CD8-positive, alpha-beta memory T cell (primary cell): Measurements from ENCODE around the gene TBC1D2. TPM values are rescaled to one million over a fixed set of nuclear protein-coding genes. Genes with fewer than 3 reads are reported as not detected.
A peak's percentile ranks its signal among the peaks of the same experiment; 100 is the strongest.

ENCODE experiments used
- CTCF ChIA-PET: fragments of 350-600 bp; sonication (Branson Sonifier 250); formaldehyde crosslinking; loops from one replicate; lab custom pipeline; 2021; ENCODE audit warnings: antibody characterized with exemption; lab: Charles Lee
- POLR2A ChIA-PET: fragments of 350-600 bp; sonication (Branson Sonifier 250); formaldehyde crosslinking; loops from one replicate; lab custom pipeline; 2021; ENCODE audit warnings: antibody characterized with exemption; lab: Charles Lee
- DNase-seq, 5 donors: peaks; one replicate each; pipeline versions ENCODE4 v3.0.0 to v3.0.0-alpha.2; 2020 to 2022; ENCODE audit warnings: mixed read lengths in 1 of 5
- H3K27ac ChIP-seq: one replicate; pipeline ENCODE4 v1.7.0; 2013; ENCODE audit warnings: low read depth, mild to moderate bottlenecking, low read length, moderate library complexity
- H3K27me3 ChIP-seq: 2 replicates; pipeline ENCODE4 v1.7.0; 2013; ENCODE audit warnings: low read length, mild to moderate bottlenecking; ENCODE audit not compliant: insufficient read depth, poor library complexity, severe bottlenecking
- H3K36me3 ChIP-seq: 2 replicates; pipeline ENCODE4 v1.7.0; 2013; ENCODE audit warnings: mild to moderate bottlenecking, low read length, moderate library complexity; ENCODE audit not compliant: insufficient read depth
- H3K4me1 ChIP-seq: 2 replicates; pipeline ENCODE4 v1.7.0; 2013; ENCODE audit warnings: mild to moderate bottlenecking, low read length, moderate library complexity; ENCODE audit not compliant: insufficient read depth
- H3K4me3 ChIP-seq: 2 replicates; pipeline ENCODE4 v1.7.0; 2013; ENCODE audit warnings: mild to moderate bottlenecking, low read length
- H3K9me3 ChIP-seq: 2 replicates; pipeline ENCODE4 v1.7.0; 2013; ENCODE audit warnings: mild to moderate bottlenecking, low read length
- H3K27ac Mint-ChIP-seq, 8 donors: one replicate each; pipeline ENCODE4 v1.8.0; 2020 to 2021; ENCODE audit warnings: mixed read lengths in 8 of 8, mild to moderate bottlenecking in 6 of 8, inconsistent platforms in 3 of 8, moderate library complexity in 3 of 8
- H3K27me3 Mint-ChIP-seq, 2 donors: one replicate each; pipeline ENCODE4 v1.8.0; 2020 to 2021; ENCODE audit warnings: mixed read lengths in 2 of 2, mild to moderate bottlenecking in 1 of 2, moderate library complexity in 1 of 2
- H3K36me3 Mint-ChIP-seq, 3 donors: one replicate each; pipeline ENCODE4 v1.8.0; 2020 to 2021; ENCODE audit warnings: mixed read lengths in 3 of 3, inconsistent platforms in 1 of 3, mild to moderate bottlenecking in 1 of 3
- H3K4me1 Mint-ChIP-seq, 3 donors: one replicate each; pipeline ENCODE4 v1.8.0; 2020 to 2021; ENCODE audit warnings: mixed read lengths in 3 of 3, inconsistent platforms in 1 of 3, mild to moderate bottlenecking in 1 of 3
- H3K4me3 Mint-ChIP-seq, 7 donors: one replicate each; pipeline ENCODE4 v1.8.0; 2020 to 2021; ENCODE audit warnings: mixed read lengths in 7 of 7, mild to moderate bottlenecking in 6 of 7, moderate library complexity in 4 of 7, inconsistent platforms in 2 of 7
- H3K9me3 Mint-ChIP-seq, 5 donors: one replicate each; pipeline ENCODE4 v1.8.0; 2020 to 2022; ENCODE audit warnings: mixed read lengths in 5 of 5, mild to moderate bottlenecking in 3 of 5, moderate library complexity in 2 of 5, inconsistent platforms in 1 of 5
- polyA plus RNA-seq: library from polyadenylated mRNA; unstranded; fragments of 300-500 nt; fragmentation: Illumina TruSeq; gene quantifications from one replicate; pipeline ENCODE4 v1.2.3, GENCODE V29; 2021
- total RNA-seq, 2 experiments: library from RNA; stranded (reverse); gene quantifications; one replicate each; pipeline ENCODE4 v1.2.3, GENCODE V29; 2021

Gene TBC1D2
- total and polyA plus RNA-seq, 3 experiments from 2014 or later, result 3.3 to 5.6 (median 4.8) TPM

GRCh38 chr9:98209530-98209929 lies 45.9 kb downstream of the TBC1D2 start:
- no peak overlapping the region for H3K4me3 Mint-ChIP-seq
- DNase-seq, result peak in 1 of 5 donors; percentile 35
- H3K27me3 ChIP-seq, result no peaks in the 10 kb centered on the region
- no peaks in the 10 kb centered on the region for H3K9me3 ChIP-seq
- H3K4me1 ChIP-seq, result no peaks in the 10 kb centered on the region
- H3K27me3 Mint-ChIP-seq, result no peaks in the 10 kb centered on the region
- H3K36me3 ChIP-seq, result no peaks in the 10 kb centered on the region
- POLR2A ChIA-PET, result no interaction called here
- CTCF ChIA-PET, result interaction anchor here (0.6 kb wide), 1 partner anchor 261 kb away, joined by 4 read pairs; no protein-coding TSS in a partner anchor
- peaks cover 4 to 5% (median 5%) of the 10 kb centered on the region in 3 donors for H3K4me1 Mint-ChIP-seq
- H3K27ac Mint-ChIP-seq, result peak overlapping the region in 2 of 8 donors; percentile 43 to 66
- no peak overlapping the region for H3K4me3 ChIP-seq
- no peaks in the 10 kb centered on the region for H3K9me3 Mint-ChIP-seq
- H3K36me3 Mint-ChIP-seq, result peaks cover 0 to 37% (median 6%) of the 10 kb centered on the region in 3 donors
- no peak overlapping the region for H3K27ac ChIP-seq

- no peaks in the 10 kb centered on the region for H3K27me3 ChIP-seq
- H3K4me1 Mint-ChIP-seq, result peaks cover 4 to 5% (median 5%) of the 10 kb centered on the region in 3 donors
- CTCF ChIA-PET, result interaction anchor here (0.6 kb wide), 1 partner anchor 475 kb away, joined by 4 read pairs; no protein-coding TSS in a partner anchor
- H3K4me3 Mint-ChIP-seq, result no peak overlapping the region
- POLR2A ChIA-PET, result no interaction called here
- no peak overlapping the region for H3K27ac Mint-ChIP-seq
- H3K4me1 ChIP-seq, result no peaks in the 10 kb centered on the region
- H3K4me3 ChIP-seq, result no peak overlapping the region
- H3K9me3 Mint-ChIP-seq, result no peaks in the 10 kb centered on the region
- H3K36me3 Mint-ChIP-seq, result peaks cover 0 to 34% (median 6%) of the 10 kb centered on the region in 3 donors
- DNase-seq, result peak in 1 of 5 donors; percentile 40
- no peaks in the 10 kb centered on the region for H3K27me3 Mint-ChIP-seq
- H3K9me3 ChIP-seq, result no peaks in the 10 kb centered on the region
- no peaks in the 10 kb centered on the region for H3K36me3 ChIP-seq
- H3K27ac ChIP-seq, result no peak overlapping the region
Measured at GRCh38 chr9:98208635-98209034, 46.8 kb downstream of the TBC1D2 start.

DNA sequence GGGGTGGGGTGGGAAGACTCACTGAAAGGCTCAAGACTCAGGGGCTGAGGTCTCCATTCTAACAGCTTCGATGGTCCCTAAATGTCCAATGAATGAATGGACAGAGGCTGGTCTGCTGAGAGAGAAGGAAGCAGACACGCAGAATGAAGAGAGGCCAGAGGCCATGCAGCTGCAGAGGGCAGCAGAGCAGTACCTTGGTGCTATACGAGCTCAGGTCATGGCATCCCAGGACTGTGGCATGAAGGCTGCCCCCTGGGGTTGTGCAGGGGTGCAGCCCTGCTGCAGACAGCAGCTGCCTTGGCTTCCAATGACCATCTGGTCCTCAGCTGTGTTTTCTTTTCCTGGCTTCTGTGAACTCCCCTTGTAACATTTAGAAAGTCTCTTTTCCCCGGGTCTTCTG lies 47.8 kb downstream of the TBC1D2 start:
- no peaks in the 10 kb centered on the region for H3K36me3 ChIP-seq
- DNase-seq, result peak in 1 of 5 donors; percentile 9
- H3K4me3 ChIP-seq, result no peak overlapping the region
- H3K9me3 Mint-ChIP-seq, result no peaks in the 10 kb centered on the region
- no peak overlapping the region for H3K27ac ChIP-seq
- H3K4me1 Mint-ChIP-seq, result peaks cover 4 to 5% (median 5%) of the 10 kb centered on the region in 3 donors
- ChIA-PET CTCF (interaction anchor here (1.6 to 2.0 kb wide), 2 partner anchors 57 to 89 kb away, joined by 4 to 5 read pairs; no protein-coding TSS in a partner anchor), POLR2A (no interaction called here)
- H3K27ac Mint-ChIP-seq, result peak overlapping the region in 1 of 8 donors; percentile 35
- H3K27me3 Mint-ChIP-seq, result no peaks in the 10 kb centered on the region
- no peaks in the 10 kb centered on the region for H3K4me1 ChIP-seq
- peaks cover 0 to 26% (median 2%) of the 10 kb centered on the region in 3 donors for H3K36me3 Mint-ChIP-seq
- no peaks in the 10 kb centered on the region for H3K9me3 ChIP-seq
- no peak overlapping the region for H3K4me3 Mint-ChIP-seq
- H3K27me3 ChIP-seq, result no peaks in the 10 kb centered on the region

DNA sequence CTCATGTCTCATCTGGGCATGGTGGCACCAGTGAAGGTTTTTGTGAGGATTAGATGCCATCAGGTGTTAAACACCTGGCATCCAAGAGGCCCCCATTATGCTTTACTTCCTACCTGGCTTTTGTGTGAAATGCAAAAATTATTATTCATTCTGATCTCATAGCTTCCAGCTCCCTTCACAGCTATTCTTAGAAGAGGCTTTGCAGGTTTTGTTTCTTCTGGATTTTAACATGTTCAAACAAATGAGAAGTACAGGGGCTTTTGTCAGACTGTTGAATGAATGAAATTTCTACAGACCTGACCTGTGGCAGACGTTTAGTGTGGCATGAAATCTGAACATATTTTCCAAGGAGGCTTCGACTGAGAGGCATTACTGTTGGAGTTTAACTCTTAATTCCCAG lies 48.7 kb downstream of the TBC1D2 start:
- Histone ChIP-seq H3K27ac (no peak overlapping the region), H3K27me3 (no peaks in the 10 kb centered on the region), H3K36me3 (no peaks in the 10 kb centered on the region), H3K4me1 (no peaks in the 10 kb centered on the region), H3K9me3 (no peaks in the 10 kb centered on the region), H3K4me3 (no peak overlapping the region)
- H3K4me3 Mint-ChIP-seq, result no peak overlapping the region
- peak overlapping the region in 2 of 8 donors; percentile 26 to 72 for H3K27ac Mint-ChIP-seq
- POLR2A ChIA-PET, result no interaction called here
- no peaks in the 10 kb centered on the region for H3K9me3 Mint-ChIP-seq
- no peaks in the 10 kb centered on the region for H3K27me3 Mint-ChIP-seq
- no peak for DNase-seq
- peaks cover 0 to 23% (median 2%) of the 10 kb centered on the region in 3 donors for H3K36me3 Mint-ChIP-seq
- CTCF ChIA-PET, result interaction anchor here (1.6 to 2.0 kb wide), 2 partner anchors 57 to 89 kb away, joined by 4 to 5 read pairs; no protein-coding TSS in a partner anchor
- peaks cover 4 to 5% (median 5%) of the 10 kb centered on the region in 3 donors for H3K4me1 Mint-ChIP-seq

GRCh38 chr9:98204692-98205091 lies 50.8 kb downstream of the TBC1D2 start:
- Mint-ChIP-seq H3K36me3 (peaks cover 0 to 14% (median 0%) of the 10 kb centered on the region in 3 donors), H3K4me3 (no peak overlapping the region), H3K4me1 (peaks cover 4 to 5% (median 5%) of the 10 kb centered on the region in 3 donors), H3K9me3 (no peaks in the 10 kb centered on the region), H3K27ac (peak overlapping the region in 1 of 8 donors; percentile 60), H3K27me3 (no peaks in the 10 kb centered on the region)
- Histone ChIP-seq H3K4me3 (no peak overlapping the region), H3K4me1 (no peaks in the 10 kb centered on the region), H3K9me3 (no peaks in the 10 kb centered on the region), H3K27me3 (no peaks in the 10 kb centered on the region), H3K27ac (no peak overlapping the region), H3K36me3 (no peaks in the 10 kb centered on the region)
- no peak for DNase-seq
- ChIA-PET CTCF (interaction anchor here (0.7 to 1.9 kb wide), 11 partner anchors 8 to 153 kb away, joined by 3 to 8 read pairs (median 4); no protein-coding TSS in a partner anchor), POLR2A (interaction anchor here (0.5 to 1.1 kb wide), 2 partner anchors 33 to 103 kb away, joined by 3 to 5 read pairs; no protein-coding TSS in a partner anchor)

DNA sequence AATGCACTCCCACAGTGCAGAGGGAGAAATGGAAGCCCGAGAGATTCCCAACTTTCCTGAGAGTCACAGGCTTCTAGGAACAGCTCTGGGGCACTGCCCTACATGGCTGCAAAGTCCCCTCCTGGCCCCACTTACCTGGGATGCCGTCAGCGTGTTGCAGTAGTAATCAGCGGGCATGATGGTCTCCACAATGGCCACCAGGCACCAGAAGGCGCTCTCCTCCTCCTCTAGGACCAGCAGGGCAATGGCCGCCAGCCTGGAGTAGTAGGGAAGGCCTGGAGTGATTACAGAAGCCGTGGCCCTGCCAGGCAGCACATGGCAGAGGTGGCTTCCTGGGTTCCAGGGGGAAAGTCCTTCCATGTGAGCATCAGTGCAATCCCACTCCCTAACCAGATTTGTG lies 52.3 kb downstream of the TBC1D2 start:
- Mint-ChIP-seq H3K9me3 (no peaks in the 10 kb centered on the region), H3K4me3 (no peak overlapping the region), H3K27ac (no peak overlapping the region), H3K36me3 (peaks cover 0 to 7% (median 0%) of the 10 kb centered on the region in 3 donors), H3K4me1 (peaks cover 4 to 5% (median 5%) of the 10 kb centered on the region in 3 donors), H3K27me3 (no peaks in the 10 kb centered on the region)
- no peak for DNase-seq
- ChIA-PET POLR2A (no interaction called here), CTCF (interaction anchor here (1.6 to 1.9 kb wide), 2 partner anchors 12 to 60 kb away, joined by 4 to 5 read pairs; no protein-coding TSS in a partner anchor)
- Histone ChIP-seq H3K4me3 (no peak overlapping the region), H3K36me3 (no peaks in the 10 kb centered on the region), H3K27ac (no peak overlapping the region), H3K27me3 (no peaks in the 10 kb centered on the region), H3K4me1 (no peaks in the 10 kb centered on the region), H3K9me3 (no peaks in the 10 kb centered on the region)

- Histone ChIP-seq H3K4me3 (no peak overlapping the region), H3K4me1 (no peaks in the 10 kb centered on the region), H3K9me3 (no peaks in the 10 kb centered on the region), H3K27me3 (no peaks in the 10 kb centered on the region), H3K36me3 (no peaks in the 10 kb centered on the region), H3K27ac (no peak overlapping the region)
- no peak overlapping the region for H3K4me3 Mint-ChIP-seq
- ChIA-PET CTCF (no interaction called here), POLR2A (no interaction called here)
- no peaks in the 10 kb centered on the region for H3K9me3 Mint-ChIP-seq
- H3K27ac Mint-ChIP-seq, result peak overlapping the region in 1 of 8 donors; percentile 84
- no peak for DNase-seq
- peaks cover 0 to 3% (median 0%) of the 10 kb centered on the region in 3 donors for H3K36me3 Mint-ChIP-seq
- H3K4me1 Mint-ChIP-seq, result peaks cover 4 to 5% (median 5%) of the 10 kb centered on the region in 3 donors
- H3K27me3 Mint-ChIP-seq, result no peaks in the 10 kb centered on the region
Measured at GRCh38 chr9:98202252-98202651, 53.2 kb downstream of the TBC1D2 start.

DNA sequence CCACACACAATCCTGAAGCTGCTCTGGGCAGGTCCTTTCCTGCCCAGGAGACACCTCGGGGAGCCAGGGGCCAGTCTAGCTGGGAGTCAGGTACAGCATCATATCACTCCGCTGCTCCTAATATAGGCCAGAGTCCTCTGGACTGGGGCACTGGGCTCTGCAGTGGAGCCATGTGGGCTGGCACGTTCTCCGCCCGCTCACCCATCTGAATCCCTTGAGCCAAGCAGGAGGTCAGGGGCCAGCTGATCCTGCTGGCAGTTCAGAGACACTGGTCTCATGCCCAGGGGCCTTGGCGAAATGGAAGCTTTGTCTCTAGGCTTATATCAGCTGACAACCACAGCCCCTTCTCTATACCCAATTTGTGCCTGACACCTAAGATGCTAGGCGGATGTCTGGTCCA lies 53.7 kb downstream of the TBC1D2 start:
- Histone ChIP-seq H3K36me3 (no peaks in the 10 kb centered on the region), H3K4me1 (no peaks in the 10 kb centered on the region), H3K9me3 (no peaks in the 10 kb centered on the region), H3K4me3 (no peak overlapping the region), H3K27ac (no peak overlapping the region), H3K27me3 (no peaks in the 10 kb centered on the region)
- H3K36me3 Mint-ChIP-seq, result peaks cover 0 to 3% (median 0%) of the 10 kb centered on the region in 3 donors
- POLR2A ChIA-PET, result no interaction called here
- no peak overlapping the region for H3K27ac Mint-ChIP-seq
- peaks cover 4 to 5% (median 5%) of the 10 kb centered on the region in 3 donors for H3K4me1 Mint-ChIP-seq
- H3K27me3 Mint-ChIP-seq, result no peaks in the 10 kb centered on the region
- DNase-seq, result no peak
- H3K9me3 Mint-ChIP-seq, result no peaks in the 10 kb centered on the region
- H3K4me3 Mint-ChIP-seq, result no peak overlapping the region
- CTCF ChIA-PET, result no interaction called here
